ENCODE results near the gene INTS11. TPM values are rescaled to one million over a fixed set of nuclear protein-coding genes. Genes with fewer than 3 reads are reported as not detected.
A peak's percentile ranks its signal among the peaks of the same experiment; 100 is the strongest.

The INTS11 gene
- total and polyA plus RNA-seq, 9 of the 15 experiments (the other 6 are each of a cell fraction or from before 2014, with no cell fraction given) = 3.6 to 183 (median 110) TPM

DNA sequence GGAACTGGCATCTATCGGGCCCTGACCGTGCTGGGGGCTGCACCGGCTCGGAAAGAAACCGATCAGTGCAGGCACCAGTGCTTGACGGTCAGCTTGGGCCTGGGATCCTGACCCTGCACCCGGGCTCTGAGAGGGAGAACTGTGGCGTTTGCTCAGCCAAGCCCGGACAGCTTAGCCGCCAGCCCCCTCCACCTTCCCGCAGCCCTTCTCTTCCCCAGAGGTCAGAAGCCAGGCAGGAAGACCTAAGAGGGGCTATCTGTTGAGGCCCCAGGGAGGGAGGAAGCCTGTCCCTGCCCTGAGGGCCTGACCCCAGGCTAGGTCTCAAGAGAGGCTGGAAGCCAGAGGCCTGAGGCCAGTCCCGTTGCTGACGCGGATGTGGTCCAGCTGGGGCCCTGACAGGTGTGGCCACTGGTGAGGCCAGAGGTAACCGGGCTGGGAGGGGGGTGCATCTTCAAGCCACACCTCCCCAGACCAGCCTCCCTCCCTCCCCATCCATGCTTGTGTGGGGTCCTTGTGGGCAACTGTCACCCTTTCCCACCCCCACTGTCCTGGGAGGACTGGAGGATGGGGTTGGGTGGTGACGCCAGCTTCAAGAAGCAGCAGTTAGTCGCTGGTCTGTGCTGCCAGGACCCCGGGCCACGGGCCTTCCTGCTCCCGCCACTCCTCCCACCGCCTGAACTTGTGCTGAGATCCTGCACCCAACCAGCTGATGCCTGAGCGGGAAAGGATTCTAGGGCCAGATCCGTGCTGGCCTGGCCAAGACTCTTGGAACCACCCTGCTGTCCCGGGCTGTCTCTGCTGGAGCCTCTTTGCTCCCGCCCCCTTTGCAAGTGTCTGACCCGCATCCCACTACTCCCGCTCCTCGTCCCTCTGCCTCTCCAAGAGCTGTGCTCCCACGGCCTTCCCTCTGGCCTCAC lies 27.3 kb upstream of the INTS11 start (continued):
- TF ChIP-seq POLR3A (IDR thresholded peaks at IDR 0.05; ENCODE audit: borderline replicate concordance, extremely low read depth, insufficient read depth, insufficient read length) (no peak), ZNF77 (CRISPR knock-in tag; IDR thresholded peaks at IDR 0.05) (no peak), JUND (IDR thresholded peaks at IDR 0.05; ENCODE audit: borderline replicate concordance, low read depth, low read length) (no peak), JUND (tag; IDR thresholded peaks at IDR 0.05; ENCODE audit: borderline replicate concordance, low read depth, low read length) (no peak), TARDBP (IDR thresholded peaks at IDR 0.05) (no peak), CREBBP (IDR thresholded peaks at IDR 0.05; ENCODE audit: low read depth, low read length) (no peak), CBX5 (IDR thresholded peaks at IDR 0.05; ENCODE audit: borderline replicate concordance, low read depth) (no peak), ZNF436 (CRISPR knock-in tag; IDR thresholded peaks at IDR 0.05) (no peak), HOMEZ (CRISPR knock-in tag; IDR thresholded peaks at IDR 0.05) (no peak), ZNF408 (CRISPR knock-in tag; IDR thresholded peaks at IDR 0.05; ENCODE audit: low read depth) (no peak), ZNF444 (CRISPR knock-in tag; IDR thresholded peaks at IDR 0.05) (no peak), E2F6 (IDR thresholded peaks at IDR 0.05; ENCODE audit: borderline replicate concordance in 1 of 2, extremely low read depth in 1 of 2, insufficient read depth in 1 of 2, insufficient read length in 1 of 2, low read depth in 1 of 2, low read length in 1 of 2, poor library complexity in 1 of 2, severe bottlenecking in 1 of 2) (peak in 1 of 2 experiments; percentile 30)
- TF ChIP-seq, protein P1, sequence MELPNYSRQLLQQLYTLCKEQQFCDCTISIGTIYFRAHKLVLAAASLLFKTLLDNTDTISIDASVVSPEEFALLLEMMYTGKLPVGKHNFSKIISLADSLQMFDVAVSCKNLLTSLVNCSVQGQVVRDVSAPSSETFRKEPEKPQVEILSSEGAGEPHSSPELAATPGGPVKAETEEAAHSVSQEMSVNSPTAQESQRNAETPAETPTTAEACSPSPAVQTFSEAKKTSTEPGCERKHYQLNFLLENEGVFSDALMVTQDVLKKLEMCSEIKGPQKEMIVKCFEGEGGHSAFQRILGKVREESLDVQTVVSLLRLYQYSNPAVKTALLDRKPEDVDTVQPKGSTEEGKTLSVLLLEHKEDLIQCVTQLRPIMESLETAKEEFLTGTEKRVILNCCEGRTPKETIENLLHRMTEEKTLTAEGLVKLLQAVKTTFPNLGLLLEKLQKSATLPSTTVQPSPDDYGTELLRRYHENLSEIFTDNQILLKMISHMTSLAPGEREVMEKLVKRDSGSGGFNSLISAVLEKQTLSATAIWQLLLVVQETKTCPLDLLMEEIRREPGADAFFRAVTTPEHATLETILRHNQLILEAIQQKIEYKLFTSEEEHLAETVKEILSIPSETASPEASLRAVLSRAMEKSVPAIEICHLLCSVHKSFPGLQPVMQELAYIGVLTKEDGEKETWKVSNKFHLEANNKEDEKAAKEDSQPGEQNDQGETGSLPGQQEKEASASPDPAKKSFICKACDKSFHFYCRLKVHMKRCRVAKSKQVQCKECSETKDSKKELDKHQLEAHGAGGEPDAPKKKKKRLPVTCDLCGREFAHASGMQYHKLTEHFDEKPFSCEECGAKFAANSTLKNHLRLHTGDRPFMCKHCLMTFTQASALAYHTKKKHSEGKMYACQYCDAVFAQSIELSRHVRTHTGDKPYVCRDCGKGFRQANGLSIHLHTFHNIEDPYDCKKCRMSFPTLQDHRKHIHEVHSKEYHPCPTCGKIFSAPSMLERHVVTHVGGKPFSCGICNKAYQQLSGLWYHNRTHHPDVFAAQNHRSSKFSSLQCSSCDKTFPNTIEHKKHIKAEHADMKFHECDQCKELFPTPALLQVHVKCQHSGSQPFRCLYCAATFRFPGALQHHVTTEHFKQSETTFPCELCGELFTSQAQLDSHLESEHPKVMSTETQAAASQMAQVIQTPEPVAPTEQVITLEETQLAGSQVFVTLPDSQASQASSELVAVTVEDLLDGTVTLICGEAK (IDR thresholded peaks at IDR 0.05) = no peak
- TF ChIP-seq, protein P1 (CRISPR knock-in tag; IDR thresholded peaks at IDR 0.05) = no peak

All from K562 (cell line).